ENCODE measurements around the gene MAGEA6.
"Not testable (repeated sequence)": the region's sequence is repeated elsewhere in the genome, so short reads cannot be mapped to it uniquely, and the experiment has no call there.

The MAGEA6 gene

GRCh38 chrX:152753686-152754650 is 15.5 kb downstream of the MAGEA6 start, which contains the start of gene MAGEA2:
TSS of gene MAGEA2 (minus strand) at chrX:152753842. CDS start at chrX:152751363, 2,479 bp downstream.
- not testable (repeated sequence) for H3K4me3 Mint-ChIP-seq; H3K27ac Mint-ChIP-seq; H3K36me3 Mint-ChIP-seq; DNase-seq (ENCODE audit: low spot score in 2 of 2); H3K9me3 Mint-ChIP-seq; H3K4me1 Mint-ChIP-seq; ATAC-seq

- Mint-ChIP-seq H3K27ac (no peak overlapping the region), H3K4me1 (no peaks in the 10 kb centered on the region), H3K9me3 (no peaks in the 10 kb centered on the region), H3K36me3 (no peaks in the 10 kb centered on the region), H3K4me3 (no peak overlapping the region)
- DNase-seq (ENCODE audit: low spot score in 2 of 2) = no peak
- ATAC-seq = no peak
These were observed 30.9 kb downstream of the MAGEA6 start for GRCh38 chrX:152738560-152738959.

DNA sequence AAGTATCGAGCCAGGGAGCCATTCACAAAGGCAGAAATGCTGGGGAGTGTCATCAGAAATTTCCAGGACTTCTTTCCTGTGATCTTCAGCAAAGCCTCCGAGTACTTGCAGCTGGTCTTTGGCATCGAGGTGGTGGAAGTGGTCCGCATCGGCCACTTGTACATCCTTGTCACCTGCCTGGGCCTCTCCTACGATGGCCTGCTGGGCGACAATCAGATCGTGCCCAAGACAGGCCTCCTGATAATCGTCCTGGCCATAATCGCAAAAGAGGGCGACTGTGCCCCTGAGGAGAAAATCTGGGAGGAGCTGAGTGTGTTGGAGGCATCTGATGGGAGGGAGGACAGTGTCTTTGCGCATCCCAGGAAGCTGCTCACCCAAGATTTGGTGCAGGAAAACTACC is 33.0 kb downstream of the MAGEA6 start:
- H3K9me3 Mint-ChIP-seq; H3K27ac Mint-ChIP-seq; H3K4me3 Mint-ChIP-seq; ATAC-seq; DNase-seq (ENCODE audit: low spot score in 2 of 2); H3K4me1 Mint-ChIP-seq; H3K36me3 Mint-ChIP-seq: not testable (repeated sequence)

DNA sequence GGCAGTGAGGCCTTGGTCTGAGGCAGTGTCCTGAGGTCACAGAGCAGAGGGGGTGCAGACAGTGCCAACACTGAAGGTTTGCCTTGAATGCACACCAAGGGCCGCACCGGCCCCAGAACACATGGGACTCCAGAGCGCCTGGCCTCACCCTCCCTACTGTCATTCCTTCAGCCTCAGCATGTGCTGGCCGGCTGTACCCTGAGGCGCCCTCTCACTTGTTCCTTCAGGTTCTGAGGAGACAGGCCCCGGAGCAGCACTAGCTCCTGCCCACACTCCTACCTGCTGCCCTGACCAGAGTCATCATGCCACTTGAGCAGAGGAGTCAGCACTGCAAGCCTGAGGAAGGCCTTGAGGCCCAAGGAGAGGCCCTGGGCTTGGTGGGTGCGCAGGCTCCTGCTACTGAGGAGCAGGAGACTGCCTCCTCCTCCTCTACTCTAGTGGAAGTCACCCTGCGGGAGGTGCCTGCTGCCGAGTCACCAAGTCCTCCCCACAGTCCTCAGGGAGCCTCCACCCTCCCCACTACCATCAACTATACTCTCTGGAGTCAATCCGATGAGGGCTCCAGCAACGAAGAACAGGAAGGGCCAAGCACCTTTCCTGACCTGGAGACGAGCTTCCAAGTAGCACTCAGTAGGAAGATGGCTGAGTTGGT is 33.5 kb downstream of the MAGEA6 start:
- Mint-ChIP-seq H3K9me3 (no peaks in the 10 kb centered on the region), H3K4me1 (no peaks in the 10 kb centered on the region), H3K4me3 (no peak overlapping the region), H3K36me3 (no peaks in the 10 kb centered on the region), H3K27ac (no peak overlapping the region)
- ATAC-seq (no peak), DNase-seq (ENCODE audit: low spot score in 2 of 2) (no peak)

- Mint-ChIP-seq H3K9me3 (no peaks in the 10 kb centered on the region), H3K27ac (no peak overlapping the region), H3K4me3 (no peak overlapping the region), H3K4me1 (no peaks in the 10 kb centered on the region), H3K36me3 (no peaks in the 10 kb centered on the region)
- no peak for DNase-seq (ENCODE audit: low spot score in 2 of 2)
- ATAC-seq = no peak
These were observed 34.4 kb downstream of the MAGEA6 start for GRCh38 chrX:152735101-152735500.

DNA sequence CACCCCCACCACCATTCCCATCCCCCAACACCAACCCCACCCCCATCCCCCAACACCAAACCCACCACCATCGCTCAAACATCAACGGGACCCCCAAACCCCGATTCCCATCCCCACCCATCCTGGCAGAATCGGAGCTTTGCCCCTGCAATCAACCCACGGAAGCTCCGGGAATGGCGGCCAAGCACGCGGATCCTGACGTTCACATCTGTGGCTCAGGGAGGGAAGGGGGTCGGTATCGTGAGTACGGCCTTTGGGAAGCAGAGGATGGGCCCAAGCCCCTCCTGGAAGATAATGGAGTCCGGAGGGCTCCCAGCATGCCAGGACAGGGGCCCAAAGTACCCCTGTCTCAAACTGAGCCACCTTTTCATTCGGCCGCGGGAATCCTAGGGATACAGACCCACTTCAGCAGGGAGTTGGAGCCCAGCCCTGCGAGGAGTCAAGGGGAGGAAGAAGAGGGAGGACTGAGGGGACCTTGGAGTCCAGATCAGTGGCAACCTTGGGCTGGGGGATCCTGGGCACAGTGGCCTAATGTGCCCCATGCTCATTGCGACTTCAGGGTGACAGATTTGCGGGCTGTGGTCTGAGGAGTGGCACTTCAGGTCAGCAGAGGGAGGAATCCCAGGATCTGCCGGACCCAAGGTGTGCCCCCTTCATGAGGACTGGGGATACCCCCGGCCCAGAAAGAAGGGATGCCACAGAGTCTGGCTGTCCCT is 35.2 kb downstream of the MAGEA6 start:
- H3K4me1 Mint-ChIP-seq; DNase-seq (ENCODE audit: low spot score in 2 of 2); H3K36me3 Mint-ChIP-seq; ATAC-seq; H3K27ac Mint-ChIP-seq; H3K9me3 Mint-ChIP-seq; H3K4me3 Mint-ChIP-seq: not testable (repeated sequence)

DNA sequence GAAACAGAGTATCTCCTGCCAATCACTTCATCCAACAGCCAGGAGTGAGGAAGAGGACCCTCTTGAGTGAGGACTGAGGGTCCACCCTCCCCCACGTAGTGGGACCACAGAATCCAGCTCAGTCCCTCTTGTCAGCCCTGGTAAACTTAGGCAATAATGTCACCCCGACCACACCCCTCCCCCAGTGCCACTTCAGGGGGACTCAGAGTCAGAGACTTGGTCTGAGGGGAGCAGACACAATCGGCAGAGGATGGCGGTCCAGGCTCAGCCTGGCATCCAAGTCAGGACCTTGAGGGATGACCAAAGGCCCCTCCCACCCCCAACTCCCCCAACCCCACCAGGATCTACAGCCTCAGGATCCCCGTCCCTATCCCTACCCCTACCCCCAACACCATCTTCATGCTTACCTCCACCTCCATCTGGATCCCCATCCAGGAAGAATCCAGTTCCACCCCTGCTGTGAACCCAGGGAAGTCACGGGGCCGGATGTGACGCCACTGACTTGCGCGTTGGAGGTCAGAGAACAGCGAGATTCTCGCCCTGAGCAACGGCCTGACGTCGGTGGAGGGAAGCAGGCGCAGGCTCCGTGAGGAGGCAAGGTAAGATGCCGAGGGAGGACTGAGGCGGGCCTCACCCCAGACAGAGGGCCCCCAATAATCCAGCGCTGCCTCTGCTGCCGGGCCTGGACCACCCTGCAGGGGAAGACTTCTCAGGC is 36.1 kb downstream of the MAGEA6 start, which contains the start of the genes CSAG1 and MAGEA12:
Gene CSAG1 (minus strand): TSS at position 461 of the 715 bp plus-strand sequence. CDS start 1,261 bp downstream, outside the sequence.
Gene MAGEA12 (plus strand): TSS at position 497 of the 715 bp plus-strand sequence. CDS start 2,405 bp downstream, outside the sequence.
- ATAC-seq = no peak
- Mint-ChIP-seq H3K36me3 (no peaks in the 10 kb centered on the region), H3K27ac (no peak within 1 kb of the TSS)

DNA sequence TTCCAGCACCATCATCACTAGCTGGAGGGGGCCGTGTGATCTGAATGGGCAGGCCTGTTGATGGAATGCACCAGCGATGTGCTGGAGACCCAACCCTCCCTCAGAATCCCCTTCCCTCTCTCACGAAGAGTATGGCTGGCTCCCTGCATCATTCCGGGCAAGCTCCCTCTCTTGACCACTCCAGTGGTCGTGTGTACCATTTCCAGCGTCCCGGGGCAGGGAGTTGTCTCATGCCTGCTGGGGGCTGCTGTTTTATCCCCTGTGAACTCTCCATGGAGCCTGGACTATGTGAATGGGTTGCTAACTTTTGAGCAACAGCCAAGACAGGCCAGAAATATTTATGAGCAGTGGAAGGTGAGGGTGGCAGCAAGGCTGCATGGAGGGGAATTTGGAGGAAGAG is 44.1 kb downstream of the MAGEA6 start:
- Mint-ChIP-seq H3K4me3 (no peak overlapping the region), H3K27ac (no peak overlapping the region), H3K4me1 (no peaks in the 10 kb centered on the region), H3K36me3 (no peaks in the 10 kb centered on the region), H3K9me3 (no peaks in the 10 kb centered on the region)
- DNase-seq (ENCODE audit: low spot score in 2 of 2) = no peak
- ATAC-seq = no peak

More for the DNA sequence above, 36.1 kb downstream of the MAGEA6 start, which contains the start of the genes CSAG1 and MAGEA12:
- Mint-ChIP-seq H3K4me3 (no peak within 1 kb of the TSS), H3K4me1 (no peaks in the 10 kb centered on the region), H3K9me3 (no peaks in the 10 kb centered on the region)
- DNase-seq (ENCODE audit: low spot score in 2 of 2) = no peak

Data from stimulated activated effector memory CD8-positive, alpha-beta T cell treated with anti-CD3 and anti-CD28 coated beads, Interleukin-12 subunit alpha, Interleukin-12 subunit beta, amount 100 ng/mL, for 72 hours (primary cell).